GM13977 (cell line): ENCODE results near the gene SNX30.

ENCODE experiments used
- DNase-seq: peaks from one replicate; pipeline ENCODE4 v3.0.0; 2012; ENCODE audit warnings: low spot score
- CTCF ChIP-seq: IDR thresholded peaks from 2 replicates; pipeline ENCODE4 v1.5.1; 2012; ENCODE audit warnings: mild to moderate bottlenecking, control low read depth; ENCODE audit not compliant: insufficient read depth; ENCODE audit errors: extremely low read depth, missing control alignments
- in situ Hi-C: fragments of 300-500 bp; cut with MboI; formaldehyde crosslinking; loops from one replicate; pipeline ENCODE4 v1.12.0; 2022; ENCODE audit warnings: low sequenced_read_pairs, low pct_unique_long_range_greater_than_20kb, mixed read lengths, inconsistent platforms; ENCODE audit not compliant: unreplicated experiment

SNX30 gene

GRCh38 chr9:112881331-112881730 is 130.8 kb downstream of the SNX30 start:
- no peak for TF ChIP-seq CTCF
- DNase-seq = no peak
- in situ Hi-C loops = no loop called here

GRCh38 chr9:112884101-112884500 is 133.5 kb downstream of the SNX30 start:
- in situ Hi-C loops = no loop called here
- no peak for TF ChIP-seq CTCF
- no peak for DNase-seq

- TF ChIP-seq CTCF = no peak
- in situ Hi-C loops = no loop called here
- DNase-seq = no peak
Observed at GRCh38 chr9:112884721-112885120, 134.2 kb downstream of the SNX30 start.

- TF ChIP-seq CTCF = no peak
- in situ Hi-C loops = no loop called here
- no peak for DNase-seq
Observed at GRCh38 chr9:112885324-112885723, 134.8 kb downstream of the SNX30 start.

- in situ Hi-C loops = no loop called here
- no peak for TF ChIP-seq CTCF
- DNase-seq = no peak
Observed at GRCh38 chr9:112886351-112886750, 135.8 kb downstream of the SNX30 start.

- in situ Hi-C loops = no loop called here
- peak; percentile 56 for TF ChIP-seq CTCF
- no peak for DNase-seq
Observed at GRCh38 chr9:112887381-112887780, 136.8 kb downstream of the SNX30 start.
